Measurements from ENCODE around the gene FBXO48. TPM values are rescaled to one million over a fixed set of nuclear protein-coding genes. Genes with fewer than 3 reads are reported as not detected.

FBXO48 gene
- total RNA-seq, 4 donors from 2014 or later: 0.98 to 2.2 (median 1.7) TPM

- DNase-seq (ENCODE audit: low spot score in 2 of 2): no peak
- TF ChIP-seq CTCF (IDR thresholded peaks at IDR 0.05) (no peak), POLR2A (IDR thresholded peaks at IDR 0.05) (no peak)
- H3K4me3 ChIP-seq (ENCODE audit: low read depth, poor library complexity, severe bottlenecking): no peak overlapping the region
- intact Hi-C loops (cut with DNase I; ENCODE audit: low total_unique reads): no loop called here
Measured at GRCh38 chr2:68414452-68414851, 52.6 kb downstream of the FBXO48 start.

GRCh38 chr2:68413466-68413865, 53.6 kb downstream of the FBXO48 start:
- no peak for DNase-seq (ENCODE audit: low spot score in 2 of 2)
- 82 to 86% methylated on average over 2 of the region's 2 CpGs for WGBS, 2 donors
- H3K4me3 ChIP-seq (ENCODE audit: low read depth, poor library complexity, severe bottlenecking): no peak overlapping the region
- intact Hi-C loops (cut with DNase I; ENCODE audit: low total_unique reads): no loop called here
- no peak for TF ChIP-seq CTCF (IDR thresholded peaks at IDR 0.05)
- TF ChIP-seq POLR2A (IDR thresholded peaks at IDR 0.05): no peak

GRCh38 chr2:68412127-68412819, 54.8 kb downstream of the FBXO48 start:
- intact Hi-C loops (cut with DNase I; ENCODE audit: low total_unique reads): no loop called here
- 63 to 66% methylated on average over 4 of the region's 4 CpGs for WGBS, 2 donors
- H3K4me3 ChIP-seq (ENCODE audit: low read depth, poor library complexity, severe bottlenecking): no peak overlapping the region
- no peak for DNase-seq (ENCODE audit: low spot score in 2 of 2)
- TF ChIP-seq POLR2A (IDR thresholded peaks at IDR 0.05) (no peak), CTCF (IDR thresholded peaks at IDR 0.05) (no peak)

GRCh38 chr2:68411397-68412126, 55.5 kb downstream of the FBXO48 start:
- TF ChIP-seq CTCF (IDR thresholded peaks at IDR 0.05) (no peak), POLR2A (IDR thresholded peaks at IDR 0.05) (no peak)
- H3K4me3 ChIP-seq (ENCODE audit: low read depth, poor library complexity, severe bottlenecking): no peak overlapping the region
- no peak for DNase-seq (ENCODE audit: low spot score in 2 of 2)
- intact Hi-C loops (cut with DNase I; ENCODE audit: low total_unique reads): no loop called here
- WGBS, 2 donors: 71 to 75% methylated on average over 4 of the region's 4 CpGs

Other genes with a start within 250 kb of the FBXO48 start
- gene PPP3R1, start 214.8 kb downstream of the FBXO48 start, total RNA-seq: 10 to 100 TPM; 31.0 to 42.4 (median 34.7) TPM
- 10 to 100 TPM in 1 of 4 donors, 1 to 10 TPM in 3; 5.7 to 12.8 (median 7.8) TPM for gene CNRIP1, start 147.3 kb downstream of the FBXO48 start, total RNA-seq
- gene PLEK, start 102.0 kb downstream of the FBXO48 start, total RNA-seq: 1 to 10 TPM; 1.3 to 3.0 (median 2.2) TPM
- 10 to 100 TPM in 2 of 4 donors, 1 to 10 TPM in 2; 7.5 to 12.9 (median 9.5) TPM for gene APLF, start 291 bp upstream of the FBXO48 start, total RNA-seq
- under 1 TPM in 2 of 4 donors, not detected in 2; 0.19 to 0.23 TPM for gene PROKR1, start 176.3 kb upstream of the FBXO48 start, total RNA-seq